ENCODE results near the gene PIP5K1C.

The PIP5K1C gene

DNA sequence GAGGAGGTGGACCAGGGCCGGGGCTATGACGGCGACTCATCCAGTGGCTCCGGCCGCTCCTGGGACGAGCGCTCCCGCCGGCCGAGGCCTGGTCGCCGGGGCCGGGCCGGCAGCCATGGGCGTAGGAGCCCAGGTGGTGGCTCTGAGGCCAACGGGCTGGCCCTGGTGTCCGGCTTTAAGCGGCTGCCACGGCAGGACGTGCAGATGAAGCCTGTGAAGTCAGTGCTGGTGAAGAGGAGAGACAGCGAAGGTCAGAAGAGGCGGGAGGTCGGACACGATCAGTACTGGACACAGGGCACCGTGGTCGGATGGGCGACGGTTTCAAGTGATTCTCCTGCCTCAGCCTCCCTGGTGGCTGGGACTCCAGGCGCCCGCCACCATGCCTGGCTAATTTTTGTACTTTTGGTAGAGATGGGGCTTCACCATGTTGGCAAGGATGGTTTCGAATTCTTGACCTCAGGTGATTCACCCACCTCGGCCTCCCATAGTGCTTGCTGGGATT lies 30.2 kb upstream of the PIP5K1C start:
- TF ChIP-seq, protein P1, sequence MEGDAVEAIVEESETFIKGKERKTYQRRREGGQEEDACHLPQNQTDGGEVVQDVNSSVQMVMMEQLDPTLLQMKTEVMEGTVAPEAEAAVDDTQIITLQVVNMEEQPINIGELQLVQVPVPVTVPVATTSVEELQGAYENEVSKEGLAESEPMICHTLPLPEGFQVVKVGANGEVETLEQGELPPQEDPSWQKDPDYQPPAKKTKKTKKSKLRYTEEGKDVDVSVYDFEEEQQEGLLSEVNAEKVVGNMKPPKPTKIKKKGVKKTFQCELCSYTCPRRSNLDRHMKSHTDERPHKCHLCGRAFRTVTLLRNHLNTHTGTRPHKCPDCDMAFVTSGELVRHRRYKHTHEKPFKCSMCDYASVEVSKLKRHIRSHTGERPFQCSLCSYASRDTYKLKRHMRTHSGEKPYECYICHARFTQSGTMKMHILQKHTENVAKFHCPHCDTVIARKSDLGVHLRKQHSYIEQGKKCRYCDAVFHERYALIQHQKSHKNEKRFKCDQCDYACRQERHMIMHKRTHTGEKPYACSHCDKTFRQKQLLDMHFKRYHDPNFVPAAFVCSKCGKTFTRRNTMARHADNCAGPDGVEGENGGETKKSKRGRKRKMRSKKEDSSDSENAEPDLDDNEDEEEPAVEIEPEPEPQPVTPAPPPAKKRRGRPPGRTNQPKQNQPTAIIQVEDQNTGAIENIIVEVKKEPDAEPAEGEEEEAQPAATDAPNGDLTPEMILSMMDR (IDR thresholded peaks at IDR 0.05; ENCODE audit: control insufficient read depth, extremely low read depth, insufficient read depth) = no peak
- H3K4me3 ChIP-seq (ENCODE audit: low read depth, low read length) = no peak overlapping the region

DNA sequence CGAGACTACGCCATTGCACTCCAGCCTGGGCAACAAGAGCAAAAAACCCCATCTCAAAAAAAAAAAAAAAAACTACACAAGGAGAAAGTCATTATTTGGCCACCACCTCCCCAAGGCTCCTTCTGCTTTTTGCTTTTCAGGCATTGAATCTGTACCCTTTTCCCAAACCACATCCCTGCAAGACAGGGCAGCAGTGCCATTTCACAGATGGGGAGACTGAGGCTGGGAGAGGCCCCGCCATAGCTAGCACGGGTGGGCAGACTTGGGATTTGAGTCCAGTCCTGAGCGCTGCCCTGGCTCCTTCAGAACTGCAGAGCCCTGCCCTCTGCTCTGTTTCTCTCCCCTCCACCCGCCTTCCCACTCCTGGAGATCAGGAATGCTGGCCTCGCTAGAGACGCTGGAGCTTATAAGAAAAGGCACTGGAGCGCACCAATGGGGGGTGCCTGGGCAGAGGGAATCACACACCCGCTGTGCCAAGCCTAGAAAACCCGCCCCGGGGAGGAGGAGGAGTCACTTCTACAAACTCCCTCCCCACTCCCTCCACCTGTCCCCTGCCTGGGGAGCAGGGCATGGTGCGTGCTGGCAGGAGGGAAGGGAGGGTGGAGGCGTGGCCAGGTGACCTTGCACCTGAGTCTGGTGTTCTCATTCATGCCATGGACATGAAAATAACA lies 25.5 kb upstream of the PIP5K1C start:
- TF ChIP-seq, protein P1 (IDR thresholded peaks at IDR 0.05; ENCODE audit: control insufficient read depth, extremely low read depth, insufficient read depth) = no peak
- DNase-seq (ENCODE audit: low read depth) = no peak
- H3K4me3 ChIP-seq (ENCODE audit: low read depth, low read length) = no peak overlapping the region

More for the DNA sequence above, 30.2 kb upstream of the PIP5K1C start:
- DNase-seq (ENCODE audit: low read depth) = no peak

DNA sequence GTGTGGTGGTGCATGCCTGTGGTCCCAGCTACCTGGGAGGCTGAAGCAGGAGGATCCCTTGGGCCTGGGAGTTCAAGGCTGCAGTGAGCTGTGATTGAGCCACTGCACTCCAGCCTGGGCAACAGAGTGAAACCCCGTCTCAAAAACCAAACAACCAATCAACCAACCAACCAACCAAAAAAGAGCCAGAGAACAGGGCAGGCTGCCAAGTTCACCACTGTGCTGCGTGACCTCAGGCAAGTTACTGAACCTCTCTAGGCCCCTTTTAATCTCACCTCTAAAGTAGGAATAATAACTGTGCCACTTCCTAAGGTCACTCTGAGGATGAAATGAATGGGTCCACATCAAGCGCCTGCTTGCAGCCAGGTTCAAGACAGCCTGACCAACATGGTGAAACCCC lies 24.9 kb upstream of the PIP5K1C start:
- TF ChIP-seq, protein P1 (IDR thresholded peaks at IDR 0.05; ENCODE audit: control insufficient read depth, extremely low read depth, insufficient read depth) = no peak
- no peak for DNase-seq (ENCODE audit: low read depth)
- no peak overlapping the region for H3K4me3 ChIP-seq (ENCODE audit: low read depth, low read length)

DNA sequence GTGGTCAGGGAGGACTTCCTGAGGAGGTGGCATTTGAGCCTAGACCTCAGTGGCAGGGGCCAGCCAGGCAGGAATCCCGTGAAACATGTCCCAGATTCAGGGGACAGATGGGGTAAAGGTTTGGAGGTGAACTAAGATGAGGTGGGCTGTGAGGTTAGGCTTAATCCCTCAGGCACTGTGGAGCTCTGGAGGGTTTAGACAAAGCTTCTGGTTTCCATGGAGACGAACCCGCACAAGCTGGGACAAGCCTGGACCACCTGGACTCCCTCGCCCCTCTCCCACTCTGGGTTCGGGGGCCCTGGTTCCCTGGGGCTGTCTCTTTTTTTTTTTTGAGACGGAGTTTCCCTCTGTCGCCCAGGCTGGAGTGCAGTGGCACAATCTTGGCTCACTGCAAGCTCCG lies 23.6 kb upstream of the PIP5K1C start:
- DNase-seq (ENCODE audit: low read depth) = no peak
- no peak overlapping the region for H3K4me3 ChIP-seq (ENCODE audit: low read depth, low read length)
- TF ChIP-seq, protein P1 (IDR thresholded peaks at IDR 0.05; ENCODE audit: control insufficient read depth, extremely low read depth, insufficient read depth) = no peak

DNA sequence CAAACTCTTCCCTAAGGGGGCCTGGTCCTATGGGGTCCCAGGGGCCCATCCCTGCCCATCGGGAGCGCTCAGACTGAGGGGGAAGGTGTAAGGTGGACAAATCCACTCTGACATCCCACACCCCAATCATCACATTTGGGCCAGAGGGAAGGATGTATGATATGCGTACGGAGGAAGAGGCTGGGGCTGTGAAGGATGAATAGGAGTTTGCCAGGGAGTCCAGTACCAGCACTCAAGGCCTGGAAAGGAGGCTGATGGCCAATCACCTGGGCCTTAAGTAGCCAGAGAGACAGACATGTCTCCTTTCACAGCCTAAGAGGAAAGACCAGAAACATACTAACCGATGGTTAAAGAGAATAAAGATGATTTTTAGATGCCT lies 22.8 kb upstream of the PIP5K1C start:
- DNase-seq (ENCODE audit: low read depth) = no peak
- no peak overlapping the region for H3K4me3 ChIP-seq (ENCODE audit: low read depth, low read length)
- TF ChIP-seq, protein P1 (IDR thresholded peaks at IDR 0.05; ENCODE audit: control insufficient read depth, extremely low read depth, insufficient read depth) = no peak

DNA sequence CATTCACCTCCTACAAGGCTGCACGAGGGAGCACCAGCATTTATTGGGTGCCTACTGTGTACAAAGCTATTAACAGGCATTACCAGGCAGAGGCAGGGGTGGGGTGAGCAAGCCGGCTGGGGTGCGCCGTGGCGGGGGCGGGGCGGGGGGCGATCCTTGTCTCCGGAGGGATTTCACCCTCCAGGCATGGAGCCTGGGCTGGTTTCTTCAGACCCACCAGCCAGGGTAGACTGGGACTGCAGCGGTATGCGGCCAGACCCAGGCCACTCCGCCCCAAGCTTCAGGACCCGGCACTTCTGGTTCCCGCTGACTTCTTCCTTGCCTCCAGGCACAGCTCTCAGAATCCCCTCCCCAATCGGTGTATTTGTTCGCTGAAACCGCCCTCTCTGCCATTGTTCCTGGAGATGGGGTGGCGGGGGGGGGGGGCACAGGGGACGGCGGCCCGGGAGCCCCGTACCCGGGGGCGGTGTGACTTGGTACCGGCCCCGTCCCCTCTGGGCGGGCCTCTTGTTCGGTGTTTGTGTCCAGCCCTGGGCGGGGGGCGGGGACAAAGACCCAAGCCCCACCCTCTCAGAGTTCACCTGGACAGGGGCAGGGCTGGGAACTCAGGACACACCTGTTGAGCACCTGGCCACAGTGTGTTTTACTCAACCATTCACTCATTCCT lies 22.3 kb upstream of the PIP5K1C start:
- TF ChIP-seq, protein P1 (IDR thresholded peaks at IDR 0.05; ENCODE audit: control insufficient read depth, extremely low read depth, insufficient read depth) = no peak
- H3K4me3 ChIP-seq (ENCODE audit: low read depth, low read length) = peak overlapping the region; percentile 60
- DNase-seq (ENCODE audit: low read depth) = no peak

All from LNCaP clone FGC (cell line).